T follicular helper cell (primary cell): Measurements from ENCODE around the gene FGF12.

ENCODE experiments used
- DNase-seq: peaks from one replicate; pipeline ENCODE4 v3.0.0-alpha.2; 2020; ENCODE audit warnings: low read depth

FGF12 gene

DNA sequence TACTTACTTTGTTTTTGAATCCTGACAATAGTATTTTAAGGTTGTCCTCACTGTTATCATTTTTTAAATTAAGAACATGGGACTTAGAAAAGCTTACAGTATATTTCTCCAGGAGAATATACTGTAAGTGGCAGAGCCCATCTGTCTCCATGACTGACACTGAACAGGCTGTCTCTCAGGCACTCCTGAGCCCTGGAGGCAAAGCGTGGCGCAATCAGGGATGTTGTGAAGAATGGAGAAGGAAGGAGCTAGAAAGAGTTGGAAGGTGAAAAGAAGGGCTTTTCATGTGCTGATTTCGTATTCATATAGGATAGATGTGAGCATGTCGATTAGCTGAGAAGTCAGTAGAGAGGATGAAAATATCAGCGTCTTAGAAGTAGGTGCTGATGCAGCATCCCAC lies 41.5 kb downstream of the FGF12 start:
- DNase-seq = no peak

DNA sequence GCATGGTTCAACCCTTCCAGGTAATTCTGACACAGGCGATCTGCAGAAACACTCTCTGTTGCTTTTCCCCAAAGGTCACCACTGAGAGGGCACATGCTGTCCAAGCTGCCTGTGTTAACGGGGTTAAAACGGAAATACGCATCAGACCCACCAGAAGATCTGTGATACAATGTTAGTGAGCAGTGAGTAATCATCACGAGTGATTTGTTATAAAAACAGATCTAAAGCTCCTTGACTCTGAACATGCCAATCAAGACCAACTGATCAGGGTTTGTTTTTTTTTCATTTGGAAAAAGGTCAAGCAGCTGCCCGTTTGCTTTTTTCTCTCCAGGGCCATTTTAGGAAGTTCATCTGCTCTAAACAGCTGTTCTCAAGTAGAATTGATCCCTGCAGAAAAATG lies 43.2 kb downstream of the FGF12 start:
- DNase-seq = no peak

DNA sequence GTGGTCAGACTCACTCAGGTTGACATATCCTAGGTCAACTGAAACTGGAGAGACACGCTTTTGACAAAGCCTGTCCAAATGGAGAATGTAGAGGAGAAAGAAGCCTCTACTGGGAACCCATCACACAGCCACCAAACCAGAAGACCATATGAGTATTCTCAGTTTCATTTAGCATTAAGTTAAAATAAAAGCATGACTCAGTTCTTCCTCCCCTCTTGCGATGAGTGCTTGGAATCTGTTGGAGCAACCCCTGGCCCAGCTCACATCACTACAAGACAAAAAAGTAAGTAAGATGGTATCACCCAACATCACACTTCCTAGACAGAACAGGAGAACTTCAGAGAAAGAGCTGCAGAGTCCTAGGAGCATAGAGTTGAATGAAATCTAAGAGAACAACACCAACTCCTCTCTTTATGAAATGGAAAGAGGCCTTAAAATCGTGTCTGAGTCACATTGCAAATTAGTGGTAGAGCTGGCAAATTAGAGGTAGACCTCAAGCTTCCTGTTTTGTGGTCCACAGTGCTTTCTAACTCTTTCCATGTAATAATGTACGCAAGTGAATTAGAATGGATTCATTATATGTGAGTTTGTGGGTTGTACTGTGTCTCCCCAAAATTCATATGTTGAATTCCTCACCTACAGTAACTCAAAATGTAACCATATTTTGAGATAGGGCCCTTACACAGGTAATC lies 51.2 kb downstream of the FGF12 start:
- no peak for DNase-seq

DNA sequence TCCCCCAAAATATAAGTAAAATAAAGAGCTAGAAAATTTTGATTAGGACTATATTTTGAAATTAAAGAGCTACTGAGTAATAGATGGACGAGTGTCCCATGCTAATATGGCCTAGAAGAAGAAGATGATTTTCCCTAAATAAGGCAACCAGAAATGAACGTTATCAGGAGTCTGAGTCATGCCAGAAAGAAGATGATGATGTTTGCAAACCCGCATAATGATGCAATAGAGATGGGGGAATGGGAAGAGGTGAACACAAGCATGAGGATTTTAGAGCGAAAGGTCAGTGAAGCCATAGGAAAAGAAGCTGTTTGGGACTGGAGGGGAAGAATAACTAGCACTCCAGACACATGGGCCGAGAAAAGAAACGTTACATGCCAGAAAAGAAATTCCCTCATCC lies 71.7 kb downstream of the FGF12 start:
- DNase-seq = no peak

DNA sequence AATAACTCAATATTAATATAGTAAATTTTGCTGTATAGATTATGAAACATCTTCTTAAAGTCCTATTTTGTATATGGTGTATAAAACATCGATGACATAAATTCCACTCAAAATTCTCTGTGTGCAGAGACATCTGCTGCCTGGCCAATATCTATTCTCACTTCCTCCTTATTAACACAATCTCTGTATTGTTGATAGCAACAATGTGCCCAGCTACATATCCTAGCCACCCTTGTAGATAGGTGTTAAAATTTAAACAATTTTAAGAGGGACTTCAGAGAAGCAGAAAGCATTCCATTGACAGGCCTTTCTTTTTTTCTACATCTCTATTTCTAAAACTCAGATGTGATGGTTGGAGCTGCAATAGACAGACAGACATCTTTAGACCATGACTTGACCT lies 72.3 kb downstream of the FGF12 start:
- no peak for DNase-seq

DNA sequence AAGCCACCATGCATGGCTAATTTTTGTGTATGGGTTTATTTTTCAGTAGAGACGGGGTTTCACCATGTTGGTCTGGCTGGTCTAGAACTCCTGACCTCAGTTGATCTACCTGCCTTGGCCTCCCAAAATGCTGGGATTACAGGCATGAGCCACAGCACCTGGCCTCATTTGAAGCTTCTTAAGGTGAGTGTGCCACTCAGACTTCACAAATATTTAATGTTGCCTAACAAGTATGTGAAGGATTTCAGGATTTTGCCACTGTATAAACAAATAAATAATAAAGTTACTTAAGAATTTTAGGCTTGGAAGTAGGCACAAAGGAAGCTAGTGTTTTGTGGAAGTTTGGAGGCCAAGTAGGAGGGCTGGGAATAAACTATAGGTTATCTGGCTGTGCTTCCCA lies 73.5 kb downstream of the FGF12 start:
- no peak for DNase-seq

DNA sequence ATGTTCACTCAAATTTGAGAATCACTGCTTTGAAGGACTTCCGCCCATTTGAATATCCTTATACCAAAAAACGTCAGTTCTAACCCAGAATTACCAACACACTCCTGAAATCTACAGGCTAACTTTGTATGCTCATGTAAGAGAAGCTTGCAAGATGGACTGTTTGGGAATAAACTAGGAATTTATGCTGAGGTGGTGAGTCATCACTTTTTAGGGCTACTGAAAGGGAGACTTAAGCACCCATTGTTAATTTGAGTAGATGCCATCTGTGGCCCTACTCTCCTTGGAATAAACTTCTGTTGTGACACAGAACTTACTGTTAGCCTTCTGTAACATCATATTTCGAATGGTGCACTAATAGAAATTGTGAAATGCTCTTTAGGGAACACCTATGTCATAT lies 74.6 kb downstream of the FGF12 start:
- DNase-seq = no peak

DNA sequence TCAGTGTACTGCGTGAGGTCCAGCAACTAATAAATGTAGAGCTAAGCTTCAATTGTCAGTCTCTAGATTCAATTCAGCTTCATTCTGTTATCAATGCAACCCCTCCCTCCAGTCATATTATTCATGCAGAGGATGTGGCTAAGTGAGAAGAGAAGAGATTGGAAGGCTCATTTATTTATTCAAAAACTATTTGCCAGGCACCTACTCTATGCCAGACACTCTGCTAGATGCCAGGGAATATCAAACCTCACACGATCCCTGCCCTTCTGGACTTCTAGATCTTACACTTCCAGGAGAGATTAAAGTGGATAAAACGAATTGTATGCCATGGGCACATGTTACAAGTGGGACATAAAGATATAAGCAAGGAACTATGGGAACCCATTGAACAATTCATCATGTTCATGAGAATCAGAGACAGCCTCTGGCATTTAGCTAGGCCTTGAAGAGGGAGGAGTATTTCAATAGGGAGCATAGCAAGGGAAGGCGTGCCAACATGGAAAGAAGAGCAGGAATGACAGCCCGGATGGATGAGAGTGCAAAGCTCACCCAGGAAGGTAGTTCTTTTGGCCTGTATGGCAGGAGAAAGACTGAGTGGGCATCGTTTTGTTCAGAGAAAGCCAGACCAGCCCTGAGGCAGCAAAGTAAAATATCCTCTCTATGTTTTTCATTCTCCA lies 75.4 kb downstream of the FGF12 start:
- DNase-seq = no peak

DNA sequence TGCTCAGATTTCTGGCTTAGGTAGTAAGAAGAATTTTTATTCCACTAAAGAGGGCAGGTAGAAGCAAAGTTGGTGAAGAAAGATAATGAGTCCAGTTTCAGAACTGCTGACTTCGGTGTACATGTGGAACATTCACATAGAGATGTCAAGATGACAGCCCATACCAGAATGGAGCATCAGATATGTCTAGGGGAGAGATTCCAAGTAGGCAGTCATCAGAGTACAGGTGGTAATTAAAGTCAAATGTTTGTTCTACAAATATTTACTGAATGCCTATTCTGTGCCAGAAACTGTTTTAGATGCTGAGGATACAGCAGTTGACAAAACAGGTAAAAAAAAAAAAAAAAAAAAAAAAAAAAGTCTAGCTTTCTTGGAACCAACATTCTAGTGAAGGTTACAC lies 81.9 kb downstream of the FGF12 start:
- no peak for DNase-seq

DNA sequence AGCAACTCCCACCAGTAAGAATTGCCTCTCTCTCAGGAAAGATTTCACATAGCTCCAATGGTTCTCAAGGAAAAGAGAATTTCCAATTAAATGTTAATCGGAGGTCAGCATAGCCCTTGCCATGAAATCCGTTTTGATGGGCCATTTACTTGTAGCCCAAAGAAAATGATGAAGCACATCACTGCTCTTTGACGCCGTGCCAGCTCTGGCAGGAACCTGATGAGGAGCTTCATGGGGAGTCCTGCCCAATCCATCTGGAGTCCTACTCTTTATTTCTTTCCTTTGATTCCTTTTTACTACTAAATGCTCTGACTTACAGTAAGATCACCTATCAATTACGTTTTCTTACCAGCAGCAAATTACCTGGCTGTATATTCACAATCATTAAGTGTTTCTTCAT lies 84.7 kb downstream of the FGF12 start:
- no peak for DNase-seq

DNA sequence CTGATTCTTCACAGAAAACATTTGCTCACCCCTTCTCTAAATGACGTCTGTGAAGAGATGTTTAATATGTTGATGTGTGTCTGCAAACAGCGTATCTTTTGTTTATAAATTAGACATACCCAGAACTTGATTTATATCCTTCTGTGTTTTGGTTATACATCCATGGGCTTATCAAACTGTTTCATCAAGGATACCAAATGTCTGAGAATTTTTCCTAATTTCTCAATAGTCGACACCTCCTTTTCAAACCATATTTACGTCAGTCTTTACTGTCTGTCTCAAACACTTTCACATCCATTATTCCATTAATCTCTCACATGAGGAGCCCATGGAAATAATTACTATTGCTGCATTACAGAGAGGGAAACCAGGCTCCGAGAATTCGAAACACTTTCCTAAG lies 85.4 kb downstream of the FGF12 start:
- DNase-seq = no peak

DNA sequence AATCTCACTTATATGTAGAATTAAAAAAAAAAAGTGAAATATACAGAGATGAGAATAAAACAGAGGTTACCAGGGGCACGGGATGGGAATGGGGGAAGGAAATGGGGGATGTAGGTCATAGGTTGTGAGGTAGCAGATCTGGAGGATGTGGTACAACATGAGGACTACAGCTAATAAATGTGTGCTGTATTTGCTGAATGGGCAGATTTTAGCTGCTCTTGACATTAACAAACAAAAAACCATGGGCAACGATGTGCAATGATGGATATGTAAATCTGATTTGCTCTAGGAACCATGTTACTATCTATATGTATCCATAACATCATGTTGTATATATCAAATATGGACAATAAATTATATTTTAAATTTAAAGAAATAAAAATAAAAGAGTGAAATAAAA lies 87.4 kb downstream of the FGF12 start:
- DNase-seq = no peak

DNA sequence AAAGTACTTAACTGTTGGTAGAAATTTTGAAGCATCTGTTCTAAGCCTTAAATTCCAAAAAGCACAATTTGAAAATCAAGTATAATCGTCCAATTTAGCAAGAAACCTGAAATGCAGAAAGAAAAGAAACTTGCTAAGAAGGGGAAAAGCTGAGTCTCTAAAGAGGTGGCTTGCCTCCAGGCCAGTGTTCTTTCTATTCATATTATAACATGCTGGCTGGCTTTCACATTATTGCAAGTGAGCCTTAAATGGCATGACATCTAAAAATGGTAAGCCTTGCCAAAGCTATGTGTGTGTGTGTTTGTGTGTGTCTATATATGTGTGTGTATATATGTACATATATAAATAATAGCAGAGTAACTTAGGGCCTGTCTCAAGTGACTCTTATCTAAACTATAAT lies 89.5 kb downstream of the FGF12 start:
- DNase-seq = no peak

DNA sequence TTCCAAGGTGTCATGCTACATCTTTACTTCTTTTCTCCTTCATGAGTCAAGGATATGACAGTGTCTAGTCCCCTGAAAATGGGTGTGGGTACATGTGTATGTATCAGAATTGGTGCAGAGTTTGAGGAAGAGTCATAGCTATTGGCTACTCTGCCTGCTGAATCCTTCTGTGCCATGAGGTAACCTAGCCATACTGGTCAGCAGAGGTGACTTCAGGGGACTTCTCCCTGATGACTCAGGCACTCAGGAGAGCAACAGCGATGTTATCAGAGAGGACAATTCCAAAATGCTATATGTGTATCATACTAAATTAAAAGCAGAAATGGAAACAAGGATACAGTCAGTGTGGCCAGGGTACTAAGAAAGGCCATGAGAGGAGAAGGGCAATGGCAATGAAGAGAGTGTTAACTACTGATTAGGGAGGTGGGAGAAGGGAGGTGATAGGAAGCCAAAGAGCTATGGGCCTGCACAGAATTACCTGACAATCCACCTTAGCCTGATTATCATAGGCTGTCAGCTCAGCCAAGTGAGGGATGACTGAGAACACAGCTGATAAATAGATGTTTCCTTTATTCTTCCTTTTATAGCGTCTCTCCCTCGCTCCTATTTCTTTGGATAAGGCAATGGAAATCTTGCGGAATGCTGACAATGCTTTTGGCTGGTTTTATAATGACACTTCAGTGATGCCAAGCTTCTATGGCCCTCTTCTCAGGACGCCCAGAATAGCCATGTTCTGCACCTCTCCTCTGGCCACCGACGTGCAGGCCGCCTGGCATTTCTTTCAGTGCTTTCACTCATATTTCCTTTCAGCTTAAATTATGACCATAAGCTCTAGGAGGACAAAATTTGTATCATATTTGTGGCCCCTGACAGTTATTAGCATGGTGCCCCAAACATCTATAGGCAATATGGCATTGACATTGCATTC lies 90.6 kb downstream of the FGF12 start:
- DNase-seq = no peak

DNA sequence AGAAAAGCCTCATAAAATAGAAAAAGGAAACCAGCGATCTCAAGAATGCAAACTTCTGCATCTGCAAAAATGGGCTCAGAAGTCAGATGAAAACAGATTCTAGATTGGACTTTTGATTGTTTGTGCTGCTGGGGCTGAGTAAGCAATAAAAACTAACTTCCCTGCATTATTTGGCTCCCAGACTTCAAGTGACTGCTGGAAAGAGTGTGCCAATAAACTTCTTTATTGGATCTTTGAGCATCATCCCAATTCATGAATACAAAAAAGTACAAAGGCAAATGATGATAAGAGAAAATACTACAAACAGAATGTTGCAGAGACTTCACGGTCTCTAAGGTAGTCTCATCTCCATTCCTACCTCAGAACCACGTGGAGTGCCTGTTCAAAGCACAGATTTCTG lies 97.9 kb downstream of the FGF12 start:
- no peak for DNase-seq

DNA sequence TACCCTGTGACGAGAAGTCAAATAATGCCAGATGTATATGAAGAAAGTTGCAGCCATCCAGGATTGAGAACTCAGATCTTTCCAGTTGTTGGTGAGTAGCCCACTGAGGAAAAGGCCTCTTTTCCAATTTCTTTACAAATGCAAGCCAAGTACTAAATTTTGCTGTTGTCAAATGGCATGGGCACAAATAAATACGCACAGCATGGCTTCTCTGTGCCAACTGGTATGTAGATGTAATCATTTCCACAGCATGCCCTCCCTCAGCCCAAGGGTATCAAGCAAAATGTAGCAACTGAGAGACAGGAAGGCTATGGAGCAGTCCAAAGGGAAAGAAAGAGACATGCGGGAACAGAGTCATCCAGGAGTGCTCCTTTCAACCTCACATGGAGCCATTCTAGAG lies 105.4 kb downstream of the FGF12 start:
- no peak for DNase-seq

DNA sequence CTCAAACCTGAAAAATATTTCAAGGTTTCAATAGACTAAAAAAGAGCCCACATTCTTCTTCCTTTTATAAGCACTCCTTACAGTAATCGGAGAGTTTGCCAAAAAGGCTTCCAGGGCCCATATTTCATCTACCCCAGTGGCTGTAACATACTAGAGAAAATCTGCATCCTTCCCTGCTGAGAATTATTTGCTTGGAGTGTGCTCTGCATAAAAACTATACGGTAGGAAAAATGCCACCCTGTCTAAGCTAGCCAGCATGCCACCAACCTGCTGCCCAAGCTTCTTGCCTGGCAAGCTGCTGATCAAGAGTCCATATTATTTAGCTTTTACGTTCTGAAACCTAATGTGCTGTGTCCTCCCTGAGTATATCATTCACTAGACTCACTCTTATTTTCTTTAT lies 107.1 kb downstream of the FGF12 start:
- no peak for DNase-seq

DNA sequence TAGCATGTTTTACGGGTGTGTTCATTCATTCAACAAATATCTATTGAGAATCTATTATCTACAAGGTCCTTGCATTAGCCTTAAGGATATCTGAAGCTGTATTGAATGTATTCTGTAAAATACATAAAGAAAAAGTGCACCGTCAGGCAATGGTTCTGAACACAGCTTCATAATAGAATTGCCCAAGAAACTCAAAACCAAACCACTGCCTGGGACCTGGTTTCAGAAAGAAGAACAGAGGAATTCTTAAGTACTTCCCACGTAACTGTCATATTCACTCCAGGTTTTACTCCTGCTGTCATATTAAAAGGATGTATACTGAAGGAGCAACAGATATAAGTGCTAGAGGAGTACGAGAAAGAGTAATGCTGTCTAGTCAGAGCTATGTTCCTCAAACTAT lies 115.9 kb downstream of the FGF12 start:
- no peak for DNase-seq

DNA sequence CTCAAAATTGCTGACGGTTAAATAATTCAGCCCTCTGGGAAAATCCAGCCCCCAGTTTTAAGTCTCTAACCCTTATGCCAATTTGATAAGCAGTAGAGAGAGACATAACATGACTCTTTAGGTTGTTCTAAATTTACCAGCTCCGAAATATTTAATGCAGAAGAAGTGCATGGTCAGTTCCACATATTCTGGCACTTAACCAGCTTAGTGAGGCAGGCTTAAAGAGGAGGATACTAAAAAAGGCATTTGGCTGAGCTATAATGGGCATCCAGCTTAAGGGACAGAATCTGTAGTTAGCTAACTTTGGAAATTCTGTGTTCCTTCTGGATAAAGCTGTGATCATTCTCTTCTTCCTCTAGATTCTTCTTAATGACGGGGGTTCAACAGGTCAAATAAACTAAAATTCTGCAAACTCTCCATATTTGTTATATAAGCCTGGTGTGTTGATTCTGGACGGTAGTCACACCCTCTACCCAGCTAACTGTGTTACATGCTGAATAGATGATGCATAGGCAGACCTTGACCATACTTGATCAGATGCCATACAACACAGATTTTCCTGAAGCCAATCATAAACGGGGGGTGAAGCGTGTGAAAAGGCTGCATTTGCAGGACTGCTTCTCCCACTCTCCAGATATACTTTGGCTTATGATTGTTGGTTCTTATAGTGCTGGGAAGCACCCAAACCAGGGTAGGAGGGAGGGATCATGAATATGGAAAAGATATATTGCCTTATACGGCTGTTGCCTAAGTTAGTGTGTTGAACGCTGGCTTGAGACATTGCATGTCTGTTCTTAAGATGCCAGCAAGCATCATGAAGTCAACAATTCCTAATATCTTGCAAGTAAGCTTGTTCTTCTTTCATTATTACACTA lies 118.4 kb downstream of the FGF12 start:
- no peak for DNase-seq

DNA sequence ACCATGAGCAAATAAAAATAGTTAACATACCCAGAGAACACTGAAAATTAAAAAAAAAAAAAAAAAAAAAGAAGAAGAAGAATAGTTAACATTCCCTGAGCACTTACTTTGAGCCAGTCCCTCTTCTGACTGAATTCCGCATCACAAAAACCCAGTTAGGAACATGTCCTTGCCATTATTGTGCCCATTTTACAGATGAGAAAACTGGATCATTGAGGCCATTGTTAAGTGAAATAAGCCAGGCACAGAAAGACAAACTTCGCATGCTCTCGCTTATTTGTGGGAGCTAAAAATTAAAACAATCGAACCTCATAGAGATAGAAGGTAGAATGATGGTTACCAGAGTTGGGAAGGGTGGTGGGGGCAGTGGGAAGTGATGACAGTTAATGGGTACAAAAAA lies 119.5 kb downstream of the FGF12 start:
- DNase-seq = no peak

DNA sequence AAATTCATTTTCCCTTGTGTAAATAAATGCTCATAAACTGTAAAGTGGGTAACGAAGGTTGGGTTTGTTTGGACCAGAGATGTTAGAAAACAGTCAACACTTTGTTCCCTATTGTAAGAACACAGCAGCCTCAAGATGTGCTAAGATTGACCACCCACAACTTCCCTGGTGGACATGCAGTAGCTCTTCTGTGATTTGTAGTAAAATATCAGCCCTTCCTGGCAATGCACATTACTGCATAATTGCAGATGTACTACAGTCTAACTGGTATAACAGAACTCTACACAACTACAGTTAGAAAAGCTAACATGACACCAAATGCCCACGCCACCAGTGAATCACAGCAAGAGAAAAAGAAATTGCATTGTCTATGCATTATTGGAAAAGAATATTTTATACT lies 129.4 kb downstream of the FGF12 start:
- DNase-seq = no peak

DNA sequence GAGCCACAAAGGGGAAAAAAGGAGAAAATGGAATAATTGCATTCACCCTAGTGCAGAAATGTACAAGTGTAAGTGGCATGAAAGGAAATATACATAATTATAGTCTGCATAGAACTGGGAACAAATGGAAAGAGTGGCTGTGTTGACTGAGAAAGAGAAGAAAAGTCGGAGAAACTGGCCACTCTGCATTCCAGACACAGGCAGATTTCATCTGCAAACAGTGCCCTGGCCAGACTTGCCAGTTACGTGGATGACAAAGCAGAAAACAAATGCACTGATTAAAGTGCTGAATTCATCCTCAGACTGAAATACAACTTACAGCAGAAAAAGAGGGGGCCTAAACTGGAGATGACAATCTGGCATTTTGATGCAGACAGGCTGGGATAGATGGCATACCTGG lies 129.8 kb downstream of the FGF12 start:
- no peak for DNase-seq
